Measurements from ENCODE around the gene LIPC.

- TF ChIP-seq CTCF (IDR thresholded peaks at IDR 0.05) (no peak), POLR2AphosphoS5 (IDR thresholded peaks at IDR 0.05; ENCODE audit: insufficient read depth in 1 of 2, low read depth in 1 of 2) (no peak)
Measured at GRCh38 chr15:58582160-58582559, 150.4 kb downstream of the LIPC start.
